CD4-positive, alpha-beta T cell treated with Interleukin-12 subunit alpha and Interleukin-12 subunit beta, for 1 hour (primary cell): ENCODE measurements around the gene NPHP4.

Experiments used
- DNase-seq: peaks from one replicate; pipeline ENCODE4 v3.0.0-alpha.2; 2020

The NPHP4 gene

GRCh38 chr1:5822266-5822665 is 170.0 kb downstream of the NPHP4 start:
- DNase-seq: no peak

GRCh38 chr1:5821540-5822176 is 170.6 kb downstream of the NPHP4 start:
- no peak for DNase-seq

GRCh38 chr1:5820026-5820421 is 172.2 kb downstream of the NPHP4 start:
- DNase-seq: no peak

DNA sequence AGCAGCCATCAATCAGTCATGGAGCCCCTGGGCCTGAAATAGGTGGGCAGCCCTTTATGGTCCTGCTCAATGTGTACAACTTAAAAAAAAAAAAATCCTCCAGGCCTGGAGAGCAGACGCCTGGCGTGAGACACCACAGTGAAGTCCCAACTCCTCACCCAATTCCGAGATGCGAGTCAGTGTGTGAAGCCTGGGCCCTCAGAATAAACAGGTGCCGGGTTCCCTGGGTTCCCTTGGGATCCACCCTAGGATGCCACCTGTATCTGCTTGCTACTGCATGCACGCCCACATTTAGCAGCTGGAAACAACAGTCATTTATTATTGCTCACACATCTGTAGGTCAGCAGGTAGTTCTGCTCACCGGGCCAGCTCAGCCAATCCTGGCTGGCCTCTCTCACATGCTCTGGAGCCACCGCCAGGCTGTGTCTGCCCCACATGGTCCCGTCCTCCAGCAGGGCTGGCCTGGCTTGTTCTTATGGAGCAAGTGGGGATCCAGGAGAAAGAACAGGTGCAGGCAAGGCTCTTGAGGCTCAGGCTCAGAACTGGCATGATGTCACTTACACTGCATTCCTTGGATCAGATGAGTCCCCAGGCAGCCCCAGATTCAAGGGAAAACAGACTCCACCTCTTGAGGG is 172.7 kb downstream of the NPHP4 start:
- DNase-seq: no peak

GRCh38 chr1:5818755-5819154 is 173.5 kb downstream of the NPHP4 start:
- DNase-seq: no peak

- no peak for DNase-seq
Observed at GRCh38 chr1:5815716-5816115, 176.5 kb downstream of the NPHP4 start.

GRCh38 chr1:5815211-5815610 is 177.0 kb downstream of the NPHP4 start:
- DNase-seq: no peak

DNA sequence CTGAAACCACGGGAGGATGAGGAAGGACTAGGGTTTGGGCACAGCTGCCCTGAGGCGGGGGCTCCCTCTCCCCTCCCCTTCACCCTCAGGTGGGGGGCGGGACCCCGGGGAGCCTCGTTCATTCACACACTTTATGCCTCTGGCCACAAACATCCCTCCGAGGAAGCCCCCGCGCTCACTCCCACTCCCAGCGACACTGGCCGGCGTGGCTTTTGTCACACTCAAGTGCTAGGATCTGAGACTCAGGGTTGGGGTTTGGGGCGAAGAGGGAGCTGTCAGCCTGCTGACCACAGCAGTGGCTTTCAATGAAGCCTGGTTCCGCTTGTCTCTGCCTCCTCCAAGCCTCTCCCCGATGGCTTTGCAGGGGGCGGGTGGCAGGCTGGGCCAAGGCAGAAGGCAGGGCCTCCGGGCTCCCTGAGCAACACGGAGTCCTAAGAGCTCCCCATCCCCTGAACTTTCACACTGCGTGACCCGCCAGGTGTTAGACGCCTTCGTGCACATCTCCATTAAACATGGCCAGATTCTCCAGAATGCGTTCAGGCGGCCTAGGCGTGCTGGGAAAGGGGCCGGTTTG is 178.1 kb downstream of the NPHP4 start:
- no peak for DNase-seq

GRCh38 chr1:5813480-5813879 is 178.7 kb downstream of the NPHP4 start:
- no peak for DNase-seq
